Fibroblast of skin of scalp (primary cell): ENCODE results near the gene GPR107.

Experiments used
- DNase-seq: peaks from one replicate; pipeline ENCODE4 v3.0.0-alpha.2; 2013

GPR107 gene

GRCh38 chr9:130186839-130187522 lies 133.3 kb downstream of the GPR107 start:
- DNase-seq = peak; percentile 71

DNA sequence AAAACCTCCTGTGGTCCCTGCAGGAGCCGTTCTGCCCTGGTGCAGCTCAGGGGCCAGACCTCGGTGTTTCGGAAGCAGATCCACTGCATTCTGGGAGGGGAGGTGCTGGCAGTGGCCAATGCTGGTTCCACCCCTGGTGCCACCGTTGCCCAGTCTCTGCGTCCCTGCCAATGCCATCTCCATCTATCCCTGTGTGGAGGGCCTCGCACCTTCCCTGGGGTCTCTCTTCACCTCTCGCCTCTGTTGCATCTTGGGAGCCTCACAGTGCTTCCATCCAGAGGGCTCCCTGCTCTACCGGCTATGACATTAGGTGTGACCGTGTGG lies 133.8 kb downstream of the GPR107 start:
- DNase-seq = no peak

DNA sequence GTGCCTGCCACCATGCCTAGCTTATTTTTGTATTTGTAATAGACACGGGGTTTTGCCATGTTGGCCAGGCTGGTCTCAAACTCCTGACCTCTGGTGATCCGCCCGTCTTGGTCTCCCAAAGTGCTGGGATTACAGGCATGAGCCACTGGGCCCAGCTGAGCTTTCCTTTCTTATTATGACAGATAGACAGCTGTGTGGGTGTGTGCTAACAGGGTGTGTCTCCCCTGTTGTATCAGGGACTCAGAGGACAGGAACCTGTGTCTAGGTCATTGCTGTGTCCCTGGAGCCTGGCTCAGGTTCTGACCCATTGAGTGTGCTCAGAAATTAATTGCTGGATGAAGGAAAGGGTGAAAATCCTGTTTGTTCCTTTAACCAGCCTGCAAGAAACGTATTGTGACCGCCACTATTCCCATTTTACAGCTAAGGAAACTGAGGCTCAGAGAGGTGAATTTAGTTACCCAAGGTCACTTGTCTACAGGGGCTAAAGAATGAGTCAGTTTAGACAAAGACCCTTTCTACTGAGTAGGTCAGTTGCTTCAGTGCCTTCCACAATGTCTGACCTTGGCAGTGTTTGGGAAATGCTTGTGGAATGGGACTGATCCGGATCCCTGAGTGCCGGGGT lies 135.3 kb downstream of the GPR107 start:
- DNase-seq = no peak
